Ovary (tissue), 9 donors: ENCODE measurements around the gene TMED5. TPM values are rescaled to one million over a fixed set of nuclear protein-coding genes. Genes with fewer than 3 reads are reported as not detected.

Source experiments
- DNase-seq, 5 donors: peaks; one replicate each; pipeline ENCODE4 v3.0.0-alpha.2; 2019 to 2020
- H3K27ac ChIP-seq, 2 donors: fragments of 200-600 bp; one replicate each; pipeline versions ENCODE4 v1.5.1 to v1.8.0; 2019 to 2022
- H3K27me3 ChIP-seq: fragments of 200-600 bp; one replicate; pipeline ENCODE4 v1.8.0; 2022
- H3K36me3 ChIP-seq: fragments of 200-600 bp; sonication (generic); one replicate; pipeline ENCODE4 v1.5.1; 2019
- H3K4me1 ChIP-seq: one replicate; pipeline ENCODE4 v1.8.1; 2013; ENCODE audit warnings: mild to moderate bottlenecking, moderate library complexity; ENCODE audit not compliant: insufficient read depth
- H3K4me3 ChIP-seq: fragments of 200-600 bp; sonication (generic); one replicate; pipeline ENCODE4 v1.5.1; 2017
- H3K9me3 ChIP-seq, 2 donors: fragments of 200-600 bp in 1 of 2; sonication (generic) in 1 of 2; one replicate each; pipeline versions ENCODE4 v1.5.1 to v1.8.1; 2013 to 2019; ENCODE audit warnings: mild to moderate bottlenecking in 1 of 2, moderate library complexity in 1 of 2
- CTCF ChIP-seq, 3 donors: fragments of 450-650 bp in 2 of 3; fragments of 200-600 bp in 1 of 3; IDR thresholded peaks; one replicate each; pipeline versions ENCODE4 v1.5.1 to v1.8.0; 2016 to 2022; ENCODE audit warnings: antibody characterized with exemption in 3 of 3, mild to moderate bottlenecking in 1 of 3
- EP300 ChIP-seq: sonication (generic); formaldehyde crosslinking; IDR thresholded peaks from one replicate; pipeline ENCODE4 v1.6.1; 2017; ENCODE audit warnings: antibody characterized with exemption
- POLR2A ChIP-seq: fragments of 450-650 bp; IDR thresholded peaks from one replicate; pipeline ENCODE4 v1.6.1; 2017; ENCODE audit warnings: antibody characterized with exemption, mild to moderate bottlenecking, moderate library complexity
- WGBS, 3 donors: extraction: QIAGEN DNeasy Blood & Tissue Kit in 1 of 3; methylation state at CpG; one replicate each; pipeline versions ENCODE4 v1.1.5 to v1.1.7; 2013 to 2017; 5-methylcytosine and 5-hydroxymethylcytosine counted together
- intact Hi-C, 4 donors: fragments of 100-400 bp; cut with DNase I; formaldehyde crosslinking; loops; one replicate each; pipeline versions ENCODE4 v1.11.0 to v1.15.1; 2022 to 2023
- polyA plus RNA-seq, 2 donors: library from polyadenylated mRNA; stranded (reverse); fragments of 200-250 nt in 1 of 2; fragments of 350-450 nt in 1 of 2; fragmentation: Illumina TruSeq in 1 of 2; extraction: RNeasy Lipid Tissue Mini Kit (QIAGEN cat#74804) in 1 of 2; gene quantifications; one replicate each; pipeline ENCODE4 v1.2.3, GENCODE V29; 2013 to 2014
- total RNA-seq, 7 donors: library from RNA; depleted of rRNA in 2 of 7; stranded (reverse); fragments of >200 nt in 2 of 7; fragmentation: NEBNext Ultra II Directional in 3 of 7; extraction: Animal tissue kit (Norgen Biotek cat#: 25700) in 3 of 7; gene quantifications; one replicate each; pipeline versions ENCODE4 v1.1.0 to v1.2.4, GENCODE V29; 2016 to 2023
- donor health status: DM: no; HTN: no; CAD: no; lungs with moderate emphysema.
- donor health status: DM: no; HTN: no; CAD: no.
- donor health status: Bipolar disorder and iron deficiency.
- donor health status: DM: yes; HTN: yes; CAD: no.
- donor health status: DM: no; HTN: no; CAD: no.
- donor health status: DM: yes; HTN: yes; CAD: no.

The TMED5 gene
- total and polyA plus RNA-seq, 9 donors, result 15.2 to 51.0 (median 37.1) TPM

DNA sequence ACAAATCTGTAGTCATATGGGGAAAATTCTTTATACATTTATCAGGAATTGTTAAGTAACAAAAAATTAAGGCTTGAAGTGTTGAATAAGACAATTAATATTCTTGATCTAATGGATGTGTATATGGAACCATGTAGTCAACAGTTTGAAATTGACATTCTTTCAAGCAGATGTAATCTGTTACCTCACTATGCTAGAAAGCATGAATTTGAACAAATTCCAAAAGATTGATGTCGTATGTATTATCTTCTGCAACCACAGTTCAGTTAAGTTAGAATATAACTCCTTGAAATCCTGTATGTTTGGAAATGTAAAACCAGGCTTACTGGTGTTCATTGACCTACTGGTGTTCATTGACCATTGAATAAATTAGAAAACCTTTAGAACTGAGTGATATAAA is 16.4 kb upstream of the TMED5 start:
- Histone ChIP-seq H3K36me3 (no peaks in the 10 kb centered on the region), H3K27me3 (no peaks in the 10 kb centered on the region), H3K4me1 (no peaks in the 10 kb centered on the region), H3K27ac (no peak overlapping the region), H3K4me3 (no peak overlapping the region), H3K9me3 (no peaks in the 10 kb centered on the region)
- no peak for TF ChIP-seq CTCF (IDR thresholded peaks at IDR 0.05)
- TF ChIP-seq EP300, result no peak
- TF ChIP-seq POLR2A, result no peak
- 72 to 86% (median 77%) methylated on average over 1 of the region's 1 CpG for WGBS, 3 donors
- no peak for DNase-seq
- intact Hi-C loops, result no loop called here

- H3K27me3 ChIP-seq, result no peaks in the 10 kb centered on the region
- WGBS, 3 donors, result 85 to 93% (median 91%) methylated on average over 4 of the region's 4 CpGs
- intact Hi-C loops, result no loop called here
- H3K36me3 ChIP-seq, result no peaks in the 10 kb centered on the region
- no peak overlapping the region for H3K4me3 ChIP-seq
- no peaks in the 10 kb centered on the region for H3K4me1 ChIP-seq
- H3K27ac ChIP-seq, result no peak overlapping the region
- TF ChIP-seq CTCF (IDR thresholded peaks at IDR 0.05) (no peak), POLR2A (no peak), EP300 (no peak)
- DNase-seq, result no peak
- no peaks in the 10 kb centered on the region for H3K9me3 ChIP-seq
Measured at GRCh38 chr1:93194231-93194990, 14.2 kb upstream of the TMED5 start.

GRCh38 chr1:93190432-93190831 is 10.2 kb upstream of the TMED5 start:
- Histone ChIP-seq H3K27ac (no peak overlapping the region), H3K4me1 (no peaks in the 10 kb centered on the region), H3K36me3 (no peaks in the 10 kb centered on the region)

DNA sequence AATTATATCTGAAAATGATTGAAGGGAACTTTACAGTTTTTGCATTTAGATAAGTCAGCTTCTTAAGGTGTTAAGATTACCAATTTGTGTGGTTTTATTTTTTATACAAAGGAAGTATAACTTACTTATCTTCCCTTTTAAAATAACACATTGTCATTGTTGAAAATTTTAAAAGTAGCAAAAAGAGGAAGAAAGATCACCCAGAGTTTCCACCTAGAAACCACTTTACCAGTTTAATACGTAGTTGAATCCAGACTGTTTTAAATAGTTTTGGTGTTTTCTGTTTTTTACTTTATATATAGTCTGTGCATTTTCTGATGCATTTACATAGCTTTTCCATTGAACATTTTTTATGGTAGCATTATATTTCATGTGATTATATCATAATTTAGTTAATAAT is 6.5 kb upstream of the TMED5 start:
- DNase-seq, result no peak
- TF ChIP-seq CTCF (IDR thresholded peaks at IDR 0.05) (no peak), POLR2A (no peak)
- intact Hi-C loops, result no loop called here
- H3K4me1 ChIP-seq, result no peaks in the 10 kb centered on the region
- H3K36me3 ChIP-seq, result no peaks in the 10 kb centered on the region
- no peaks in the 10 kb centered on the region for H3K27me3 ChIP-seq
- H3K27ac ChIP-seq, result no peak overlapping the region
- H3K9me3 ChIP-seq, result no peaks in the 10 kb centered on the region
- WGBS, 3 donors, result 92 to 96% (median 95%) methylated on average over 1 of the region's 1 CpG
- no peak overlapping the region for H3K4me3 ChIP-seq

More at GRCh38 chr1:93190432-93190831, 10.2 kb upstream of the TMED5 start:
- WGBS, 3 donors, result 95 to 100% (median 99%) methylated on average over 3 of the region's 3 CpGs
- H3K9me3 ChIP-seq, result no peaks in the 10 kb centered on the region
- H3K4me3 ChIP-seq, result no peak overlapping the region
- intact Hi-C loops, result no loop called here
- TF ChIP-seq EP300, result no peak
- no peak for TF ChIP-seq POLR2A
- no peak for TF ChIP-seq CTCF (IDR thresholded peaks at IDR 0.05)
- DNase-seq, result no peak
- no peaks in the 10 kb centered on the region for H3K27me3 ChIP-seq
